NCI-H446 (cell line): Measurements from ENCODE around the gene DLG2.
A peak's percentile ranks its signal among the peaks of the same experiment; 100 is the strongest.

Experiments
- DNase-seq, 2 experiments: peaks; one replicate each; lab custom pipeline; 2025; lab: John Stamatoyannopoulos, UW

DLG2 gene

GRCh38 chr11:83681906-83682610 is 1945.1 kb downstream of the DLG2 start:
- DNase-seq, result peak; percentile 14 to 58

- no peak for DNase-seq
Measured at GRCh38 chr11:83681031-83681781, 1945.9 kb downstream of the DLG2 start.

GRCh38 chr11:83680321-83680720 is 1946.8 kb downstream of the DLG2 start:
- DNase-seq, result peak; percentile 30 to 43

- DNase-seq, result no peak
Measured at GRCh38 chr11:83678831-83679584, 1948.1 kb downstream of the DLG2 start.

- no peak for DNase-seq
Measured at GRCh38 chr11:83677730-83678129, 1949.4 kb downstream of the DLG2 start.

- peak; percentile 61 to 64 for DNase-seq
Measured at GRCh38 chr11:83676056-83676601, 1951.0 kb downstream of the DLG2 start.

- DNase-seq, result no peak
Measured at GRCh38 chr11:83674102-83674896, 1952.8 kb downstream of the DLG2 start.

GRCh38 chr11:83671289-83671688 is 1955.9 kb downstream of the DLG2 start:
- peak; percentile 18 to 28 for DNase-seq

- DNase-seq, result no peak
Measured at GRCh38 chr11:83666149-83666548, 1961.0 kb downstream of the DLG2 start.

GRCh38 chr11:83663988-83664387 is 1963.2 kb downstream of the DLG2 start:
- no peak for DNase-seq

GRCh38 chr11:83663446-83663845 is 1963.7 kb downstream of the DLG2 start:
- DNase-seq, result no peak

- no peak for DNase-seq
Measured at GRCh38 chr11:83662494-83662893, 1964.7 kb downstream of the DLG2 start.

GRCh38 chr11:83661491-83662350 is 1965.4 kb downstream of the DLG2 start:
- no peak for DNase-seq

- DNase-seq, result no peak
Measured at GRCh38 chr11:83659466-83659865, 1967.7 kb downstream of the DLG2 start.

- DNase-seq, result no peak
Measured at GRCh38 chr11:83656796-83657330, 1970.3 kb downstream of the DLG2 start.

GRCh38 chr11:83655976-83656375 is 1971.2 kb downstream of the DLG2 start:
- peak in 1 of 2 experiments; percentile 62 for DNase-seq

- DNase-seq, result no peak
Measured at GRCh38 chr11:83649528-83649855, 1977.7 kb downstream of the DLG2 start.

- no peak for DNase-seq
Measured at GRCh38 chr11:83648610-83649527, 1978.3 kb downstream of the DLG2 start.

GRCh38 chr11:83645561-83645960 is 1981.6 kb downstream of the DLG2 start:
- no peak for DNase-seq
